HepG2 (cell line): Measurements from ENCODE around the gene CBX2. TPM values are rescaled to one million over a fixed set of nuclear protein-coding genes. Genes with fewer than 3 reads are reported as not detected.

Experiments
- FOXC1 ChIP-seq: sonication (generic); formaldehyde crosslinking; IDR thresholded peaks from 2 replicates; pipeline ENCODE4 v1.8.0; 2022; ENCODE audit warnings: mild to moderate bottlenecking, missing genetic modification reagents, borderline replicate concordance
- NFYB ChIP-seq: sonication (generic); formaldehyde crosslinking; IDR thresholded peaks from 2 replicates; pipeline ENCODE4 v1.4.0; 2020; ENCODE audit warnings: missing genetic modification reagents
- PRPF4 ChIP-seq: fragments of 200-400 bp; formaldehyde crosslinking; IDR thresholded peaks from 2 replicates; pipeline ENCODE4 v1.6.1; 2016; ENCODE audit warnings: low read length, low read depth; ENCODE audit not compliant: poor library complexity, severe bottlenecking
- TSC22D2 ChIP-seq: sonication (generic); formaldehyde crosslinking; IDR thresholded peaks from 2 replicates; pipeline ENCODE4 v1.5.1; 2020; ENCODE audit warnings: missing genetic modification reagents, mild to moderate bottlenecking, borderline replicate concordance
- U2AF1 ChIP-seq: fragments of 200-400 bp; formaldehyde crosslinking; optimal IDR thresholded peaks from 2 replicates; pipeline ENCODE3; 2017; ENCODE audit warnings: mild to moderate bottlenecking, low read depth, low read length
- ZNF263 ChIP-seq: sonication (generic); formaldehyde crosslinking; IDR thresholded peaks from 2 replicates; pipeline ENCODE4 v1.4.0; 2020; ENCODE audit warnings: missing genetic modification reagents
- ZNF605 ChIP-seq: sonication (generic); formaldehyde crosslinking; IDR thresholded peaks from 2 replicates; pipeline ENCODE4 v1.8.0; 2022; ENCODE audit warnings: mild to moderate bottlenecking, missing genetic modification reagents
- polyA plus RNA-seq, 8 experiments: library from polyadenylated mRNA; depleted of rRNA in 3 of 8; stranded (reverse) in 7 of 8; unstranded in 1 of 8; fragments of >200 nt; fragmentation: Illumina TruSeq in 4 of 8; extraction: Trizol in 4 of 8; gene quantifications; 2 replicates each; pipeline versions ENCODE4 v1.2.1 to v1.2.3, GENCODE V29; 2011 to 2016; ENCODE audit warnings: low read depth in 4 of 8, missing spikeins in 1 of 8, mixed read lengths in 1 of 8; ENCODE audit not compliant: insufficient read depth in 1 of 8
- total RNA-seq, 5 experiments: library from RNA; depleted of rRNA; stranded (reverse); fragments of >200 nt; fragmentation: Illumina TruSeq; extraction: Trizol; gene quantifications; 2 replicates each; pipeline ENCODE4 v1.2.3, GENCODE V29; 2016; ENCODE audit warnings: low read depth in 1 of 5
- TF ChIP-seq, protein P1 (sequence below): sonication (generic); formaldehyde crosslinking; conservative IDR thresholded peaks from 2 replicates; pipeline ENCODE4 v1.8.0; 2022; ENCODE audit warnings: mild to moderate bottlenecking, moderate library complexity, missing genetic modification reagents
- TF ChIP-seq, protein P2 (sequence below): sonication (generic); formaldehyde crosslinking; IDR thresholded peaks from 2 replicates; pipeline ENCODE4 v1.5.0; 2020; ENCODE audit warnings: mild to moderate bottlenecking, missing genetic modification reagents
- TF ChIP-seq, protein P3 (sequence below): sonication (generic); formaldehyde crosslinking; IDR thresholded peaks from 2 replicates; pipeline ENCODE4 v1.4.0; 2020; ENCODE audit warnings: missing genetic modification reagents
- TF ChIP-seq, protein P4 (sequence below): sonication (generic); formaldehyde crosslinking; IDR thresholded peaks from 2 replicates; pipeline ENCODE4 v1.4.0; 2020; ENCODE audit warnings: mild to moderate bottlenecking, missing genetic modification reagents
- TF ChIP-seq, protein P5 (sequence below): sonication (generic); formaldehyde crosslinking; IDR thresholded peaks from 2 replicates; pipeline ENCODE4 v1.8.0; 2022; ENCODE audit warnings: missing genetic modification reagents, low read depth, mild to moderate bottlenecking, borderline replicate concordance

Gene CBX2
- total and polyA plus RNA-seq, 2 of the 13 experiments (the other 11 are each of a cell fraction or from before 2014, with no cell fraction given): 14.5 to 31.1 TPM

DNA sequence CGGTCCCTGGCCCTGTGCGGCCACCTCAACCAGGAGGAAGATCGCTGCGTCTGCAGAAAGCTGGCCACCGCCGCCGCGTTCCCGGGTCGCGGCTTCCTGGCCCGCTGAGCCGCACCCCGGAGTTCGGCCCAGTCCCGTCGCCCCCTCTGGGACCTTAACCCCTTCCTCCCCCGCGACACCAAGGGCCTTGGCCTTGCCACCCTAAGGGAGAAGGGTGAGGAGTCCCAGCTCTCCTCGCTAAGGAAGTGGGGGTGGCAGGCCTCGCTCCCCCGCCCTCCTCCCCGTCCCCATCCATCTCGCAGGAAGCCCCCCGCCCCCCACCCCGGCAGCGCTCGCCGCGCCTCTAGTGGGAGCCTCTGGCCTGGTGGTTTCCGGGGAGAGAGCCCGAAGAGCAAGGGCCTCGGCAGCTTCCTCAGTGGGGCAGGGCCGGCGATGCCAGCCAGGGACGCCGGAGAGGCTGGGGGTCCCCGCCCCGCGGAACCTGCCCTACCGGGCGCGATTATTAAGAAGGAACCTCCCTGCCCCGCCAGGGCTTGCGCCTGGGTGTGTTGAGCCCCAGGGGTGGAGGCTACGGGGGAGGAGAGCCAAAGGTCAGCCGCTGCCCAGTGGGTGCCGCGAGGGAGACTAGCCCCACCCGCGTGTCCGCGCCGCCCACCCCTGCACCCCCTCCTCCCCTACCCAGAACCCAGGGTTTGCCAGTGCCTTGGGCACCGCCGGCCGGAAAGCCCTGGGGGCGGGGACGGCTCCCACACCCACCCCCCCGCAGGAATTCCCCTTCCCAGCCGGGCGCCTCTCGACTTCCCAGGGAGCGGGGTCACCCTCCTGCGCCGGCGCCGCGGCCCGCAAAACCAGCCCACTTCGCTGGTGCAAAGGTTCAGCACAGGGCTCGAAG is 54.5 kb downstream of the CBX2 start (continued):
- TF ChIP-seq NFYB (CRISPR knock-in tag): no peak
- no peak for TF ChIP-seq U2AF1
- TF ChIP-seq, protein P1, sequence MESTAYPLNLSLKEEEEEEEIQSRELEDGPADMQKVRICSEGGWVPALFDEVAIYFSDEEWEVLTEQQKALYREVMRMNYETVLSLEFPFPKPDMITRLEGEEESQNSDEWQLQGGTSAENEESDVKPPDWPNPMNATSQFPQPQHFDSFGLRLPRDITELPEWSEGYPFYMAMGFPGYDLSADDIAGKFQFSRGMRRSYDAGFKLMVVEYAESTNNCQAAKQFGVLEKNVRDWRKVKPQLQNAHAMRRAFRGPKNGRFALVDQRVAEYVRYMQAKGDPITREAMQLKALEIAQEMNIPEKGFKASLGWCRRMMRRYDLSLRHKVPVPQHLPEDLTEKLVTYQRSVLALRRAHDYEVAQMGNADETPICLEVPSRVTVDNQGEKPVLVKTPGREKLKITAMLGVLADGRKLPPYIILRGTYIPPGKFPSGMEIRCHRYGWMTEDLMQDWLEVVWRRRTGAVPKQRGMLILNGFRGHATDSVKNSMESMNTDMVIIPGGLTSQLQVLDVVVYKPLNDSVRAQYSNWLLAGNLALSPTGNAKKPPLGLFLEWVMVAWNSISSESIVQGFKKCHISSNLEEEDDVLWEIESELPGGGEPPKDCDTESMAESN (CRISPR knock-in tag): peak; percentile 7; the same call in 1 of the 2 replicates
- TF ChIP-seq, protein P2, sequence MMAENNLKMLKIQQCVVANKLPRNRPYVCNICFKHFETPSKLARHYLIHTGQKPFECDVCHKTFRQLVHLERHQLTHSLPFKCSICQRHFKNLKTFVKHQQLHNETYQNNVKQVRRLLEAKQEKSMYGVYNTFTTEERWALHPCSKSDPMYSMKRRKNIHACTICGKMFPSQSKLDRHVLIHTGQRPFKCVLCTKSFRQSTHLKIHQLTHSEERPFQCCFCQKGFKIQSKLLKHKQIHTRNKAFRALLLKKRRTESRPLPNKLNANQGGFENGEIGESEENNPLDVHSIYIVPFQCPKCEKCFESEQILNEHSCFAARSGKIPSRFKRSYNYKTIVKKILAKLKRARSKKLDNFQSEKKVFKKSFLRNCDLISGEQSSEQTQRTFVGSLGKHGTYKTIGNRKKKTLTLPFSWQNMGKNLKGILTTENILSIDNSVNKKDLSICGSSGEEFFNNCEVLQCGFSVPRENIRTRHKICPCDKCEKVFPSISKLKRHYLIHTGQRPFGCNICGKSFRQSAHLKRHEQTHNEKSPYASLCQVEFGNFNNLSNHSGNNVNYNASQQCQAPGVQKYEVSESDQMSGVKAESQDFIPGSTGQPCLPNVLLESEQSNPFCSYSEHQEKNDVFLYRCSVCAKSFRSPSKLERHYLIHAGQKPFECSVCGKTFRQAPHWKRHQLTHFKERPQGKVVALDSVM (CRISPR knock-in tag): no peak; the same call in 1 of the 2 replicates
- TF ChIP-seq FOXC1 (CRISPR knock-in tag): peak; percentile 63; the same call in 1 of the 2 replicates
- TF ChIP-seq PRPF4: no peak
- peak; percentile 74 for TF ChIP-seq ZNF263 (CRISPR knock-in tag)
- TF ChIP-seq, protein P3, sequence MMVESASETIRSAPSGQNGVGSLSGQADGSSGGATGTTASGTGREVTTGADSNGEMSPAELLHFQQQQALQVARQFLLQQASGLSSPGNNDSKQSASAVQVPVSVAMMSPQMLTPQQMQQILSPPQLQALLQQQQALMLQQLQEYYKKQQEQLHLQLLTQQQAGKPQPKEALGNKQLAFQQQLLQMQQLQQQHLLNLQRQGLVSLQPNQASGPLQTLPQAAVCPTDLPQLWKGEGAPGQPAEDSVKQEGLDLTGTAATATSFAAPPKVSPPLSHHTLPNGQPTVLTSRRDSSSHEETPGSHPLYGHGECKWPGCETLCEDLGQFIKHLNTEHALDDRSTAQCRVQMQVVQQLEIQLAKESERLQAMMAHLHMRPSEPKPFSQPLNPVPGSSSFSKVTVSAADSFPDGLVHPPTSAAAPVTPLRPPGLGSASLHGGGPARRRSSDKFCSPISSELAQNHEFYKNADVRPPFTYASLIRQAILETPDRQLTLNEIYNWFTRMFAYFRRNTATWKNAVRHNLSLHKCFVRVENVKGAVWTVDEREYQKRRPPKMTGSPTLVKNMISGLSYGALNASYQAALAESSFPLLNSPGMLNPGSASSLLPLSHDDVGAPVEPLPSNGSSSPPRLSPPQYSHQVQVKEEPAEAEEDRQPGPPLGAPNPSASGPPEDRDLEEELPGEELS (CRISPR knock-in tag): peak; percentile 75
- TF ChIP-seq, protein P4, sequence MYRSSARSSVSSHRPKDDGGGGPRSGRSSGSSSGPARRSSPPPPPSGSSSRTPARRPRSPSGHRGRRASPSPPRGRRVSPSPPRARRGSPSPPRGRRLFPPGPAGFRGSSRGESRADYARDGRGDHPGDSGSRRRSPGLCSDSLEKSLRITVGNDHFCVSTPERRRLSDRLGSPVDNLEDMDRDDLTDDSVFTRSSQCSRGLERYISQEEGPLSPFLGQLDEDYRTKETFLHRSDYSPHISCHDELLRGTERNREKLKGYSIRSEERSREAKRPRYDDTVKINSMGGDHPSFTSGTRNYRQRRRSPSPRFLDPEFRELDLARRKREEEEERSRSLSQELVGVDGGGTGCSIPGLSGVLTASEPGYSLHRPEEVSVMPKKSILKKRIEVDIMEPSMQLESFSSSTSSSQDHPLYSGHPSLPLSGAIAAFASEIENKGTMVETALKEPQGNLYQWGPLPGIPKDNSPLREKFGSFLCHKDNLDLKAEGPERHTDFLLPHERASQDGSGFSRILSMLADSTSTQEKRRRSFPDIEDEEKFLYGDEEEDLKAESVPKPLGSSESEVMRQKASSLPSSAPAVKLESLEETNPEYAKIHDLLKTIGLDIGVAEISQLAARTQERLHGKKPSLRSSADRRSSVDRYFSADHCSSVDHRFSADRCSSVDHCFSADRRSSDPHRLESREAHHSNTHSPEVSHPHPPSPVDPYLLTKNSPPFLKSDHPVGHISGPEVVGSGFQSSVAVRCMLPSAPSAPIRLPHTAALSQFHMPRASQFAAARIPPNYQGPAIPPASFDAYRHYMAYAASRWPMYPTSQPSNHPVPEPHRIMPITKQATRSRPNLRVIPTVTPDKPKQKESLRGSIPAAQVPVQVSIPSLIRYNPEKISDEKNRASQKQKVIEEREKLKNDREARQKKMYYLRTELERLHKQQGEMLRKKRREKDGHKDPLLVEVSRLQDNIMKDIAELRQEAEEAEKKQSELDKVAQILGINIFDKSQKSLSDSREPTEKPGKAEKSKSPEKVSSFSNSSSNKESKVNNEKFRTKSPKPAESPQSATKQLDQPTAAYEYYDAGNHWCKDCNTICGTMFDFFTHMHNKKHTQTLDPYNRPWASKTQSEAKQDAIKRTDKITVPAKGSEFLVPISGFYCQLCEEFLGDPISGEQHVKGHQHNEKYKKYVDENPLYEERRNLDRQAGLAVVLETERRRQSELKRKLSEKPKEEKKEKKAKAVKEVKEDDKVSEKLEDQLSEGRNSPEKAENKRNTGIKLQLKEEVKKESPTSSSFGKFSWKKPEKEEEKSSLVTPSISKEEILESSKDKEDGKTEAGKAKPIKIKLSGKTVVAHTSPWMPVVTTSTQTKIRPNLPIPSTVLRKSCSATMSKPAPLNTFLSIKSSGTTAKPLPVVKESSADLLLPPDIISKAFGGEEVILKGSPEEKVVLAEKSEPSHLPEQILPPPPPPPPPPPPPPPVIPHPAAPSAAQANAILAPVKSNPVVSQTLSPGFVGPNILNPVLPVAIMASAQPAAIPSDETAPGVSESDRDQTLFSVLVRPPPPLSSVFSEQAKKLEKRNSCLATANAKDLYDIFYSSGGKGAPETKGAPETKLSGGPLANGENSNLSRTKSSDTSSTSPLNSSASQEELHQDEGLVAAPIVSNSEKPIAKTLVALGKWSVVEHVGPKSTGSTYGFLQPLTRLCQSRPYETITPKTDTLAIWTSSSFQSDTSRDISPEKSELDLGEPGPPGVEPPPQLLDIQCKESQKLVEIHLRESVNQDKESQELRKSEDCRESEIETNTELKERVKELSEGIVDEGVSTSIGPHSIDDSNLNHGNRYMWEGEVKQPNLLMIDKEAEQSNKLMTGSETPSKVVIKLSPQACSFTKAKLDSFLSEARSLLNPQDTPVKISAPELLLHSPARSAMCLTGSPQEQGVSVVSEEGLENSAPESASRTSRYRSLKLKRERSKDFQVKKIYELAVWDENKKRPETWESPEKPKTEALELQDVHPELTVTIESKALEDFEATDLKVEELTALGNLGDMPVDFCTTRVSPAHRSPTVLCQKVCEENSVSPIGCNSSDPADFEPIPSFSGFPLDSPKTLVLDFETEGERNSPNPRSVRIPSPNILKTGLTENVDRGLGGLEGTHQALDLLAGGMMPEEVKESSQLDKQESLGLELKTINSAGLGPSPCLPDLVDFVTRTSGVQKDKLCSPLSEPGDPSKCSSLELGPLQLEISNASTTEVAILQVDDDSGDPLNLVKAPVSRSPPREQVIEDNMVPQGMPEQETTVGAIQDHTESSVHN (CRISPR knock-in tag): 0 out of 2 replicates have a peak, but pooled peaks have one; percentile 38
- no peak for TF ChIP-seq TSC22D2 (CRISPR knock-in tag)
- TF ChIP-seq, protein P5, sequence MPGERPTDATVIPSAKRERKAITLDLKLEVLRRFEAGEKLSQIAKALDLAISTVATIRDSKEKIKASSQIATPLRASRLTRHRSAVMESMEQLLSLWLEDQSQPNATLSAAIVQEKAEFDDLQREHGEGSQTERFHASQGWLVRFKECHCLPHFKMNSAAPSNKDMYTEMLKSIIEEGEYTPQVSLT (CRISPR knock-in tag): no peak
- TF ChIP-seq ZNF605 (CRISPR knock-in tag): no peak
